ENCODE measurements around the gene ZBTB21. TPM values are rescaled to one million over a fixed set of nuclear protein-coding genes. Genes with fewer than 3 reads are reported as not detected.
A peak's percentile ranks its signal among the peaks of the same experiment; 100 is the strongest.

The ZBTB21 gene
- total and polyA plus RNA-seq, 5 donors from 2014 or later = 2.4 to 107 (median 5.7) TPM

- H3K27ac ChIP-seq (ENCODE audit: insufficient read depth, low read length, poor library complexity, severe bottlenecking) = no peak overlapping the region
- peaks cover 0 to 4% (median 0%) of the 10 kb centered on the region in 7 donors for H3K9me3 Mint-ChIP-seq
- no peak overlapping the region for H3K4me3 Mint-ChIP-seq
- no peaks in the 10 kb centered on the region for H3K36me3 ChIP-seq (ENCODE audit: control insufficient read depth, insufficient read depth, low read length)
- H3K27me3 Mint-ChIP-seq = no peaks in the 10 kb centered on the region
- no peak for ATAC-seq (ENCODE audit: low read depth in 2 of 2)
- H3K27me3 ChIP-seq (ENCODE audit: control insufficient read depth, insufficient read depth, low read length) = no peaks in the 10 kb centered on the region
- H3K4me1 Mint-ChIP-seq = peaks cover 0 to 11% (median 5%) of the 10 kb centered on the region in 4 donors
- H3K9me3 ChIP-seq (ENCODE audit: control insufficient read depth in 2 of 2, low read length in 2 of 2) = no peaks in the 10 kb centered on the region
- DNase-seq = no peak
- peaks cover 3% of the 10 kb centered on the region for H3K36me3 Mint-ChIP-seq
- H3K4me1 ChIP-seq (ENCODE audit: control insufficient read depth, insufficient read depth, low read length, poor library complexity, severe bottlenecking) = no peaks in the 10 kb centered on the region
- H3K4me3 ChIP-seq (ENCODE audit: low read depth, low read length) = no peak overlapping the region
- H3K27ac Mint-ChIP-seq = peak overlapping the region in 1 of 3 donors; percentile 89
Observed at GRCh38 chr21:42038826-42039425, 28.8 kb upstream of the ZBTB21 start.

DNA sequence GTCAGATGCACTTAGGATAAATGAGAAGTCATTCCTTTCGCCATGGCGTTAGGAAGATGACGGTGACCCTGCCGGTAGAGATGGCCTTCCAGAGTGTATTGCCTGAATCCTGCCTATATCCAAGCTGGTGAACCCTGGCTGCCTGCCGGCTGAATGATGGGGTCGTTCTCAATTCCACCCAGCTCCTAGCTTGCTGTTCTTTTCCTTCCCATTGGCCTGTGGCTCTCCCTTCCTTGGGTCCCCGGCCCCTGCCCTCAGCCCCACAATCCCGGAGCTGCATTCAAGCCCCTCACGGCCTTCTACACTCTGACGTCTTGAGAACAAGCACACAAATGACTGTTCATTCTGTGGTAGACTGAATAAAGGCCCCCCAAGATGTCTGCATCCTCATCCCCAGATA is 28.2 kb upstream of the ZBTB21 start:
- peak overlapping the region in 2 of 3 donors; percentile 84 to 89 for H3K27ac Mint-ChIP-seq

GRCh38 chr21:42037943-42038342 is 27.8 kb upstream of the ZBTB21 start:
- no peak for DNase-seq
- Mint-ChIP-seq H3K4me3 (no peak overlapping the region), H3K27ac (peak overlapping the region in 2 of 3 donors; percentile 22 to 84)

More for the DNA sequence above, 28.2 kb upstream of the ZBTB21 start:
- Mint-ChIP-seq H3K27me3 (no peaks in the 10 kb centered on the region), H3K36me3 (peaks cover 3% of the 10 kb centered on the region), H3K9me3 (peaks cover 0 to 4% (median 0%) of the 10 kb centered on the region in 7 donors), H3K4me3 (no peak overlapping the region), H3K4me1 (peaks cover 0 to 11% (median 5%) of the 10 kb centered on the region in 4 donors)
- Histone ChIP-seq H3K4me3 (ENCODE audit: low read depth, low read length) (no peak overlapping the region), H3K27me3 (ENCODE audit: control insufficient read depth, insufficient read depth, low read length) (no peaks in the 10 kb centered on the region), H3K27ac (ENCODE audit: insufficient read depth, low read length, poor library complexity, severe bottlenecking) (no peak overlapping the region), H3K4me1 (ENCODE audit: control insufficient read depth, insufficient read depth, low read length, poor library complexity, severe bottlenecking) (no peaks in the 10 kb centered on the region), H3K36me3 (ENCODE audit: control insufficient read depth, insufficient read depth, low read length) (no peaks in the 10 kb centered on the region), H3K9me3 (ENCODE audit: control insufficient read depth in 2 of 2, low read length in 2 of 2) (no peaks in the 10 kb centered on the region)
- DNase-seq (no peak), ATAC-seq (ENCODE audit: low read depth in 2 of 2) (no peak)

DNA sequence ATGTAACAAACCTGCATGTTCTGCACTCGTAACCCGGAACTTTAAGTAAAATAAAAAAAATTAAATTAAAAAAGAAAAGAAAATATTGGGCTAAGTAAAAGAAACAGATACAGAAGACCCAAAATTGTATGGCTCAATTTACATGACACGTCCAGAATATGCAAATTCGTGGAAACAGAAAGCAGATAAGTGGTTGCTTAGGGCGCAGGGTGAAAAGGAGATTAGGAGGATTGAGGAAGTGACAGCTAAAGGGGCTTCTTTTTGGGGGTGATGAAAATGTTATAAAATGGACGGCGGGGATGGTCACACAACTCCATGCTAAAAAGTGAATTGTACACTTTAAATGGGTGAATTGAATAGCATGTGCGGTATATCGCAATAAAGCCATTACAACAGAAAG is 27.4 kb upstream of the ZBTB21 start:
- Histone ChIP-seq H3K27me3 (ENCODE audit: control insufficient read depth, insufficient read depth, low read length) (no peaks in the 10 kb centered on the region), H3K36me3 (ENCODE audit: control insufficient read depth, insufficient read depth, low read length) (no peaks in the 10 kb centered on the region), H3K4me1 (ENCODE audit: control insufficient read depth, insufficient read depth, low read length, poor library complexity, severe bottlenecking) (no peaks in the 10 kb centered on the region), H3K4me3 (ENCODE audit: low read depth, low read length) (no peak overlapping the region), H3K9me3 (ENCODE audit: control insufficient read depth in 2 of 2, low read length in 2 of 2) (no peaks in the 10 kb centered on the region), H3K27ac (ENCODE audit: insufficient read depth, low read length, poor library complexity, severe bottlenecking) (no peak overlapping the region)
- no peaks in the 10 kb centered on the region for H3K27me3 Mint-ChIP-seq
- no peak overlapping the region for H3K4me3 Mint-ChIP-seq
- H3K9me3 Mint-ChIP-seq = peaks cover 0 to 4% (median 0%) of the 10 kb centered on the region in 7 donors
- peaks cover 3% of the 10 kb centered on the region for H3K36me3 Mint-ChIP-seq
- H3K27ac Mint-ChIP-seq = peak overlapping the region in 2 of 3 donors; percentile 22 to 84
- peaks cover 0 to 11% (median 5%) of the 10 kb centered on the region in 4 donors for H3K4me1 Mint-ChIP-seq
- ATAC-seq (ENCODE audit: low read depth in 2 of 2) = no peak
- DNase-seq = no peak

More at GRCh38 chr21:42037943-42038342, 27.8 kb upstream of the ZBTB21 start:
- Histone ChIP-seq H3K9me3 (ENCODE audit: control insufficient read depth in 2 of 2, low read length in 2 of 2) (no peaks in the 10 kb centered on the region), H3K4me3 (ENCODE audit: low read depth, low read length) (no peak overlapping the region), H3K27ac (ENCODE audit: insufficient read depth, low read length, poor library complexity, severe bottlenecking) (no peak overlapping the region), H3K27me3 (ENCODE audit: control insufficient read depth, insufficient read depth, low read length) (no peaks in the 10 kb centered on the region), H3K36me3 (ENCODE audit: control insufficient read depth, insufficient read depth, low read length) (no peaks in the 10 kb centered on the region), H3K4me1 (ENCODE audit: control insufficient read depth, insufficient read depth, low read length, poor library complexity, severe bottlenecking) (no peaks in the 10 kb centered on the region)
- ATAC-seq (ENCODE audit: low read depth in 2 of 2) = no peak
- H3K9me3 Mint-ChIP-seq = peaks cover 0 to 4% (median 0%) of the 10 kb centered on the region in 7 donors
- peaks cover 3% of the 10 kb centered on the region for H3K36me3 Mint-ChIP-seq
- peaks cover 0 to 11% (median 5%) of the 10 kb centered on the region in 4 donors for H3K4me1 Mint-ChIP-seq
- no peaks in the 10 kb centered on the region for H3K27me3 Mint-ChIP-seq

GRCh38 chr21:42036313-42036712 is 26.2 kb upstream of the ZBTB21 start:
- H3K36me3 ChIP-seq (ENCODE audit: control insufficient read depth, insufficient read depth, low read length) = no peaks in the 10 kb centered on the region
- no peaks in the 10 kb centered on the region for H3K9me3 ChIP-seq (ENCODE audit: control insufficient read depth in 2 of 2, low read length in 2 of 2)
- no peaks in the 10 kb centered on the region for H3K27me3 Mint-ChIP-seq
- peaks cover 3% of the 10 kb centered on the region for H3K36me3 Mint-ChIP-seq
- peaks cover 0 to 4% (median 0%) of the 10 kb centered on the region in 7 donors for H3K9me3 Mint-ChIP-seq
- H3K4me3 Mint-ChIP-seq = no peak overlapping the region
- no peak overlapping the region for H3K27ac Mint-ChIP-seq
- no peak for DNase-seq
- no peak overlapping the region for H3K27ac ChIP-seq (ENCODE audit: insufficient read depth, low read length, poor library complexity, severe bottlenecking)
- H3K27me3 ChIP-seq (ENCODE audit: control insufficient read depth, insufficient read depth, low read length) = no peaks in the 10 kb centered on the region
- H3K4me3 ChIP-seq (ENCODE audit: low read depth, low read length) = no peak overlapping the region
- H3K4me1 ChIP-seq (ENCODE audit: control insufficient read depth, insufficient read depth, low read length, poor library complexity, severe bottlenecking) = no peaks in the 10 kb centered on the region
- peaks cover 0 to 8% (median 3%) of the 10 kb centered on the region in 4 donors for H3K4me1 Mint-ChIP-seq
- no peak for ATAC-seq (ENCODE audit: low read depth in 2 of 2)

GRCh38 chr21:42032968-42033367 is 22.8 kb upstream of the ZBTB21 start:
- Mint-ChIP-seq H3K4me1 (peaks cover 0 to 2% (median 0%) of the 10 kb centered on the region in 4 donors), H3K36me3 (no peaks in the 10 kb centered on the region), H3K27ac (no peak overlapping the region)

GRCh38 chr21:42032266-42032665 is 22.1 kb upstream of the ZBTB21 start:
- Mint-ChIP-seq H3K4me1 (peaks cover 0 to 2% (median 0%) of the 10 kb centered on the region in 4 donors), H3K27me3 (peaks cover 4% of the 10 kb centered on the region), H3K9me3 (peaks cover 0 to 4% (median 0%) of the 10 kb centered on the region in 7 donors), H3K4me3 (no peak overlapping the region), H3K36me3 (no peaks in the 10 kb centered on the region), H3K27ac (no peak overlapping the region)
- ATAC-seq (ENCODE audit: low read depth in 2 of 2) = no peak
- Histone ChIP-seq H3K4me3 (ENCODE audit: low read depth, low read length) (no peak overlapping the region), H3K36me3 (ENCODE audit: control insufficient read depth, insufficient read depth, low read length) (no peaks in the 10 kb centered on the region), H3K9me3 (ENCODE audit: control insufficient read depth in 2 of 2, low read length in 2 of 2) (no peaks in the 10 kb centered on the region), H3K27ac (ENCODE audit: insufficient read depth, low read length, poor library complexity, severe bottlenecking) (no peak overlapping the region), H3K27me3 (ENCODE audit: control insufficient read depth, insufficient read depth, low read length) (no peaks in the 10 kb centered on the region), H3K4me1 (ENCODE audit: control insufficient read depth, insufficient read depth, low read length, poor library complexity, severe bottlenecking) (no peaks in the 10 kb centered on the region)
- no peak for DNase-seq

More at GRCh38 chr21:42032968-42033367, 22.8 kb upstream of the ZBTB21 start:
- Histone ChIP-seq H3K4me3 (ENCODE audit: low read depth, low read length) (no peak overlapping the region), H3K36me3 (ENCODE audit: control insufficient read depth, insufficient read depth, low read length) (no peaks in the 10 kb centered on the region), H3K27me3 (ENCODE audit: control insufficient read depth, insufficient read depth, low read length) (no peaks in the 10 kb centered on the region), H3K4me1 (ENCODE audit: control insufficient read depth, insufficient read depth, low read length, poor library complexity, severe bottlenecking) (no peaks in the 10 kb centered on the region), H3K27ac (ENCODE audit: insufficient read depth, low read length, poor library complexity, severe bottlenecking) (no peak overlapping the region), H3K9me3 (ENCODE audit: control insufficient read depth in 2 of 2, low read length in 2 of 2) (no peaks in the 10 kb centered on the region)
- ATAC-seq (ENCODE audit: low read depth in 2 of 2) (no peak), DNase-seq (no peak)
- H3K9me3 Mint-ChIP-seq = peaks cover 0 to 4% (median 0%) of the 10 kb centered on the region in 7 donors
- H3K27me3 Mint-ChIP-seq = peaks cover 2% of the 10 kb centered on the region
- no peak overlapping the region for H3K4me3 Mint-ChIP-seq

DNA sequence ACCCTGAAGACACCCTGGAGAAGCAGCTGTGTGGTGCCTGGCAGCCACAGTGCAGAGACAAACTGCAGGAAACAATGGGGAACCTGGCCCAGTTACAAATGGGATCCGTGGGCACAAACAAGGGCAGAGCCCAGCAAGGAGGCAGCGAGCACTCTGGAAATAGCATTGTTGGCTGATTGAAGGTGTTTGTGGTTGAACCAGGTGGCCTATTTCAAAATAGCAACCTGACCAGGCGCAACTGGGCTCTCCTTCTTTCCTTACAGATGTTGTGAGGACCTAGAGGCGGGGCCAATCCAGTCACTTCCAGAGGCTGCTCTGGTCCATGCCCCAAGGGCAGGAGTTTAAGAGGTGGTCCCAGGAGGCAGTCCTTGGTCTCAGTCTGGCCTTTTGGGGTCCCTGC is 21.7 kb upstream of the ZBTB21 start:
- no peaks in the 10 kb centered on the region for H3K36me3 ChIP-seq (ENCODE audit: control insufficient read depth, insufficient read depth, low read length)
- no peak for DNase-seq

More for the DNA sequence above, 21.7 kb upstream of the ZBTB21 start:
- Mint-ChIP-seq H3K4me1 (peaks cover 0 to 2% (median 0%) of the 10 kb centered on the region in 4 donors), H3K4me3 (no peak overlapping the region), H3K27ac (no peak overlapping the region), H3K36me3 (no peaks in the 10 kb centered on the region), H3K9me3 (peaks cover 0 to 2% (median 0%) of the 10 kb centered on the region in 7 donors), H3K27me3 (peaks cover 4% of the 10 kb centered on the region)
- ATAC-seq (ENCODE audit: low read depth in 2 of 2) = no peak
- H3K4me1 ChIP-seq (ENCODE audit: control insufficient read depth, insufficient read depth, low read length, poor library complexity, severe bottlenecking) = no peaks in the 10 kb centered on the region
- no peak overlapping the region for H3K4me3 ChIP-seq (ENCODE audit: low read depth, low read length)
- H3K9me3 ChIP-seq (ENCODE audit: control insufficient read depth in 2 of 2, low read length in 2 of 2) = no peaks in the 10 kb centered on the region
- no peak overlapping the region for H3K27ac ChIP-seq (ENCODE audit: insufficient read depth, low read length, poor library complexity, severe bottlenecking)
- no peaks in the 10 kb centered on the region for H3K27me3 ChIP-seq (ENCODE audit: control insufficient read depth, insufficient read depth, low read length)
